HG03469 (cell line): Measurements from ENCODE around the gene SP7.
"Not testable (repeated sequence)": the region's sequence is repeated elsewhere in the genome, so short reads cannot be mapped to it uniquely, and the experiment has no call there.

ENCODE experiments used
- ATAC-seq: cut with Tn5 transposase; IDR thresholded peaks from one replicate; pipeline ENCODE4 v1.9.1; 2021; ENCODE audit warnings: mild to moderate bottlenecking, moderate library complexity, moderate number of reproducible peaks; ENCODE audit not compliant: unreplicated experiment

The SP7 gene

DNA sequence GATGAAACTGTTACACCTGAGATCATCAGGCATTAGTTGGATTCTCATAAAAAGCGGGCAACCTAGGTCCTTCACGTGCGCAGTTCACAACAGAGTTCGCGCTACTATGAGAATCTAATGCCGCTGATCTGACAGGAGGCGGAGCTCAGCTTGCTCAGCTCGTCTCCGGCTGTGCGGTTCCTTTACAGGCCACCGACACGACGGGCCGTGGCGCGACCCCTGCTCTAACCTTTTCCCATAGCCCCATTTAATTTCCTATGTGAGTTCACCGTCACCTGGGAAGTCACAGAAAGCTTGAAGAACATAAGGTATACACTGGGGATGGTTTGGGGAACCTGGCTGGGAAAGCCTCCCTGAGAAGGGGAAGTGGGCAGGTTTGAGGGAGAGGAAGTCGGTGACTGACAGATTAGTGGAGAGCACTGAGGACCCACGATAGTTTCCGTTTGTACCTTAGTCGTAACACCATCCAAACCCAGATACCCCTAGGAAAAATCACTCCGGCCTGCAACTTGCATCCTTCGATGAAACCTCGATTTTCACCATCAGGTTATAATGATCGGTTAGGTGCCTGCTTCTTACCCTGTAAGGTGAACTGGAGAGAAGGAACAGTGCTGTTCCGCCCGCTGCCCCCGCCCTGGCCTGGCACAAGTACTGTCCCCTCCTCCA lies 11.9 kb downstream of the SP7 start:
- ATAC-seq = no peak

DNA sequence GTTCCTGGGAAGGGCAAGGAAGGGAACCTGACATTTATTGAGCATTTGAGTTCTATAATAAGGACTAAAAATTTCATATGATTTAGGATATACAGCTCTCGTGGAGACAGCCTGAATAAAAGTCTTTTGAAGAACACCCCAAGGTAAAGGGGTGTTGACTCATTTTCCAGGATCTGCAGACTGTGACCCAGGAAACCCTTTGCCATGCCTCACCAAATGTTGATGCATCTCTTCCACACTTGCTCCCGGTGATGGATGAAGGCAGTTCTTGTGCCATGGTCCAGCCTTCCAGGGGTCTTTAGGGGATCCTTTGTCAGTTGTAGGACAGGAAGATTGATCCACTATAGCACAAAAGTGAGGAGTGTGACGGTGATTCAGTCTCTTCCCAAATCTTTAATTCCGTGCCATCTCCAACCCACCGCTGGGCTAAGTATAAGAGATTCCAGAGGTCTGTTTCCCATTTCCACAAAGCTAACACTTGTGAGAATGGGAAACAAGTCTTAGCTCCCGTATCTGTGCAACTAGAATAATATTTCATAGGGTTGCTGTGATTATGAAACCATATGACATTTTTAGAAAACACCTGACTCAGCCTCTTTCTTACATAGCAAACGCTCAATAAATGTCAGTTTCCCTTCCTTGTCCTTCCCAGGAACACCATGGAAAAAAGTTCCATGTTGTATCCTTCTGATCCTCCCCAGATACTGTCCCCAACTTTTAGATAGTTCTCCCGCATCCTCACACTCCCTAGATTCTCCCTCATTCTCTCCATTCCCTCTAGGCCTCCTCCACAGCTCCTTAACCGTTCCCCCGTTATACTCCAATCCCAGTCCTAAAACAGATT lies 15.6 kb downstream of the SP7 start:
- no peak for ATAC-seq

DNA sequence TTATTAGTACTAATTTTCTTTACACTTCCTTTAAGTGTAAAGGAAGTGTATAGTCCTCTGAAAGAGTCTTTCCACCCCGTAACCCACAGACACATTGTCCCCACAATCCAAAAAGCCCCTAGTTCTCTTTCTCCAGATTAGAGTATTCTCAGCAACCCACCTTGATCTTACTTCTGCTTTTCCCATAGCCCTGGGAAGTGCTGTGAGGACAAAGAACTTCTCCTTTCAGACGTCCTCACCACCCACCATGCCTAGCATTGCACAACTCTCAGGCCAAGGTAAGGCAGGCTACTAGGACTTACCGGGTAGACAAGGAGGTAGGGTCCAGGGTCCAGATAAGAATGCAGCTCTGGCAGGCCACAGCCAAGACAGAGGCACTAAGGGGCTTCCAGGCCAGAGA lies 22.2 kb downstream of the SP7 start:
- ATAC-seq = no peak

DNA sequence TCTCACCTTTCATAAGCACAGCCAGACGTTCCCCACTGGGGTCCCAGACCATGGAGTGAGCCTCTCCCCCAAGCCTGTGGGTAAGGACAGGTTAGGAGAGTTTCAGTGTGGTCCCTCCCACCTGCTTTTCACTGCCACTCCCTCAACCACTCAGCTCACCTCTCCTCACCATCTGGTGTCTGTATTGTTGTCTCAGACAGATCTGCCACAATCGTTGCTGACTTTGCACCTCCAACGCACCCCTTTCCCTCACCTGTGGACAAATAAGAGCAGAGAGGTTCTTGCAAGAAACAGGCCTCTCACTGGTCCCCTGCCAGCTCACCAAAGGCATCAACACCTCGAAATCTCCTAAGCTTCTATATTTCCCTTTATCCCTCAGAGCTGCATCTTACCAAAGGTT lies 27.9 kb downstream of the SP7 start:
- ATAC-seq = no peak

DNA sequence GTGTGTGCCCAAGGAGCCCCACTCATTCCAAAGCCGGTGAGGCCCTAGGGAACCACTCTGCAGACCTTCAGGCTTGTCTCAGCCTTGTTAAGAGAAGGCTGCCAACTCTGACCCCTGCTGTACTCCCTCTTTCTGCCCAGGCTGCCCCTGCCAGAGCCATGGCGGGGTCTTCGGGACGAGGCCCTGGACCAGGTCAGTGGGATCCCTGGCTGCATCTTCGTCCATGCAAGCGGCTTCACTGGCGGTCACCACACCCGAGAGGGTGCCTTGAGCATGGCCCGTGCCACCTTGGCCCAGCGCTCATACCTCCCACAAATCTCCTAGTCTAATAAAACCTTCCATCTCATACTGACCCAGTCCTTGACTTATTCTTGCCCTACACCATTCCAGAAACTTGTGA lies 29.3 kb downstream of the SP7 start:
- no peak for ATAC-seq

DNA sequence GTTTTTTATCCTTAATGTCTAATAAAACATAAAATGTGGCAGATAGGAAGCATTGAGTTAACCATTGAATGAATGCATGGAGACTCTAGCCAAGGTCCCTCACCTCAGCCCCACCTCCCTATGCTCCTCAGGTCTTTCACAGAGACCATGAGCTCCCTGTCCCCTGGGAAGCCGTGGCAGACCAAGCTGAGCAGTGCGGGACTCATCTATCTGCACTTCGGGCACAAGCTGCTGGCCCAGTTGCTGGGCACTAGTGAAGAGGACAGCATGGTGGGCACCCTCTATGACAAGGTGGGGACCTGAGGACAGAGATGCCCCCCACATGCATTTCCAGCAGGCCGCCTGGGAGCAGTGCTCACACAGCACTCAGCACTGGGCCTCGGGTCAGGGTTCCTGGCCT lies 33.3 kb downstream of the SP7 start:
- ATAC-seq = no peak

DNA sequence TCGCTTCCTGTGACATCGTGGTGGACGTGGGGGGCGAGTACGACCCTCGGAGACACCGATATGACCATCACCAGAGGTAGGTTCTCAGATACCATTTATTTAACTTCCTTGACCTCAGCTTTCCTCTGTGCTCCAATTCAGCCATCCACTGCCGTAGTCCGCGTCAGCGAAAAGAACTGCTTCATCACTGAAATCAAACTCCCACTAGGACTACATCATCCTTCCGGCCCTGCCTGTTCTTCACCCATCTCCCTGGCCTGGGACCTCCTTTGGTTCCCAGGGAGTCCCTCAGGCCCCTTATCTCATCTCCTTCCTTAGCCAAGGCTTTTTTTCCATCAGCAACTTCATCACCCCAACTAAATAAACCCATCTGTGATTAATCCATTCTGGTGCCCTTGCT lies 36.0 kb downstream of the SP7 start:
- ATAC-seq = no peak

DNA sequence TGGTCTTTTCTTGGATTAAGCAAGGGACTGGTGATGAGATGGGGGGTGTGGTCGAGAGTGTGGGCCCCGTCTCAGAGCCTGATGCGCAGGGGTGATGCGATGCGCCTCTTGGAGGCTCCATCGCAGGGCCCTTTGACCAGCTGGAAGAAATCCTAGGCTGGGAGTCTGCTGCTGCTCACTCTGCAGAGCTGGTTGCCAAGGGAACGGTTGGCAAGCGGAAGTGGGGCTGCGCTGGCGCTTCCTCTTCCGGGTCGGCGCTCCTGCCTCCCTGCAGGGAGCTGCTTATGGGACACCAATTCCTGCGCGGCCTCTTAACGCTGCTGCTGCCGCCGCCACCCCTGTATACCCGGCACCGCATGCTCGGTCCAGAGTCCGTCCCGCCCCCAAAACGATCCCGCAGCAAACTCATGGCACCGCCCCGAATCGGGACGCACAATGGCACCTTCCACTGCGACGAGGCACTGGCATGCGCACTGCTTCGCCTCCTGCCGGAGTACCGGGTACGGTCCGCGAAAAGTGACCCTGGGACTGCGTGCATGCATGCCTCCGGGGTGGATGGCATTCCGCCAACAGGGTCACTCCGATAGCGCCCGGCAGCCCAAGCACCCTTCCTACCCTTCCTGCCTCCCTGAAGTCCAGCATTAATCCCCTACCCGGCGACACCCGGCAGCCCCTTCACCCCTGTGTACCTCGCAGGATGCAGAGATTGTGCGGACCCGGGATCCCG lies 36.5 kb downstream of the SP7 start, which contains the start of gene MYG1:
MYG1 (plus strand) TSS at position 242 of the 727 bp plus-strand sequence; CDS start at position 285, 43 bp downstream.
- peak; percentile 43 for ATAC-seq

DNA sequence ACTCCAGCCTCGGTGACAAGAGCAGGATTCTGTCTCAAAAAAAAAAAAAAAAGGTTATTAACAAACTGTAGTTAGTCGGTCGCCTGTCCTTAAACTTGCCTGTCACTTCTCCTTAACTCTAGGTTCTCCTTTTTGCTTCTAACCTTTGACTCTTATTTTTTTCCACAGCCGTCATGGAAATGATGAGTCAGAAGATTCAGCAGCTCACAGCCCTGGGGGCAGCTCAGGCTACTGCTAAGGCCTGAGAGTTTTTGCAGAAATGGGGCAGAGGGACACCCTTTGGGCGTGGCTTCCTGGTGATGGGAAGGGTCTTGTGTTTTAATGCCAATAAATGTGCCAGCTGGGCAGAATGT lies 37.1 kb downstream of the SP7 start:
- ATAC-seq = no peak

DNA sequence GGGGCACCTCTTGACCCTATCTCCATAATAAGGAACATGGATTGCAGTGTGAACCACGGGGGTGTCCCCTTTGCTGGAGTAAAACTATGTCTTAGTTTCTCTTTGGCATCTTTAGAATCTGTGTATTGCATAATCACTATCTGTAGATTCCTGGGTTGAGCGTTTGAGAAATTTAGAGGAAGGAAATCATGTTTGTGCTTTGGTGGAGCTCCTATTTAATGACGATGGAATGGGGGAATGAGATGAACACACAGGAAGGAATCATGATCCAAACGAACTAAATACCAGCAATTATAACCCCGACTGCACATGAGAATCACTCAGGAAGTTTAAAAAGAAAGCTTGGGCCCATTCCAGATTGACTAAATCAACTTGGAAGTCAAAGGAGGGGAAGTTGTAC lies 38.0 kb downstream of the SP7 start:
- no peak for ATAC-seq

DNA sequence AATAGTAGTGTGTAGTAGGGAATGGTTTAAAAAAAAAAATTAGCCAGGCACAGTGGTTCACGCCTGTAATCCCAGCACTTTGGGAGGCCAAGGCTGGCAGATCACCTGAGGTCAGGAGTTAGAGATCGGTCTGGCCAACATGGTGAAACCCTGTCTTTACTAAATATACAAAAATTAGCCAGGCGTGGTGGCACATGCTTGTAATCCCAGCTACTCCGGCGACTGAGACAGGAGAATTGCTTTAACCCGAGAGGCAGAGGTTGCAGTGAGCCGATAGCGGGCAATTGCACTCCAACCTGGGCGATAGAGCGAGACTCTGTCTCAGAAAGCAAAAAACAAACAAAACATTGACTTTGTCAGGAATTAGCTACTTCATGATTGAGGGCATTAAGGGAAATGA lies 39.0 kb downstream of the SP7 start:
- not testable (repeated sequence) for ATAC-seq

DNA sequence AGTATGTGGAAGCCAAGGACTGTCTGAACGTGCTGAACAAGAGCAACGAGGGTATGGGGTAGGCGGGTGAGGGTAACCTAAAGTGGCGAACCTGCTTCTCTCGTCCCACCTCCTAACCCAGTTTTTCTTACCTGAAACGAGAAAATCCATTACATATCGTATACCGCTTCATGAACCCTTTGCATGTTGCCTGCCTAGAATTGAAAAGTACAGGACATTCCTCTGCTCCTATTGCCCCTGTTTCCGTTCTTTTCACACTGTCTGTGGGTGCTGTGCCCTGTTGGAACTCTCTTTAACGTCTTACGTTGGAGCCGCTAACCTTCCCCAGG lies 40.3 kb downstream of the SP7 start:
- no peak for ATAC-seq

DNA sequence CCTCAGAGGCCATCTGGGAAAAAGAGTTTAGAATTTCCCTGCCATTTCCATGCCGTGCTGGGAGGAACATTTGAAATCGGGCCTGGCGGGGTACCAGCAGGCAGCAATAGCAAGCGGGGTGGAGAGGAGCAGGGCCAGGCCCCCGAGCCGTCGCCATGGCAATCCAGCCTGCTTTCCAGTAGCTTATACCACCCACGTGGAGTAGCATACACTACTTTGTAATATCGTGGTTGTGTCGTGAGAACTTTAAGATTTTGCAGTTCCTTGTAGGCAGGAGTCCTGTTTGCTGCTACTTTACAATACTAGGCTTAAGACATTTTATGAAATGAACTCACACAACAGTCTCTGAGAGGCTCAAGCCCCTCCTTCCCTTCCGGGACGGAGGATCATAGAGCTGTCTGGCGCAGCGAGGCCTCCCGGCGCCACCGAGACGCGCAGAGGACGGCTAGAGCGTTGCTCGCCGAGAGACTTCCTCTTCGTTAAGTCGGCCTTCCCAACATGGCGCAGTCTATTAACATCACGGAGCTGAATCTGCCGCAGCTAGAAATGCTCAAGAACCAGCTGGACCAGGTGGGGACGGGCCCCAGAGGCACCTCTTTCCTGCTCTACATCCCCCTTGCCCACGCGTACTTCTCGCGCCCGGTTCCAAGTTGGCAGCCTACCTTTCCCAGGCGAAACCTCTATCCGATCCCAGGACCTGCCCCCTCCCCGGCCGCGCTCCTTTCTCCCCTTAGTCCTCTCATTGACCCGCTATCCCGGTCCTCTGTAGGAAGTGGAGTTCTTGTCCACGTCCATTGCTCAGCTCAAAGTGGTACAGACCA lies 40.9 kb downstream of the SP7 start, which contains the start of gene PFDN5:
PFDN5 (plus strand) TSS at position 473 of the 821 bp plus-strand sequence; CDS start at position 499, 26 bp downstream.
- ATAC-seq = peak; percentile 66

DNA sequence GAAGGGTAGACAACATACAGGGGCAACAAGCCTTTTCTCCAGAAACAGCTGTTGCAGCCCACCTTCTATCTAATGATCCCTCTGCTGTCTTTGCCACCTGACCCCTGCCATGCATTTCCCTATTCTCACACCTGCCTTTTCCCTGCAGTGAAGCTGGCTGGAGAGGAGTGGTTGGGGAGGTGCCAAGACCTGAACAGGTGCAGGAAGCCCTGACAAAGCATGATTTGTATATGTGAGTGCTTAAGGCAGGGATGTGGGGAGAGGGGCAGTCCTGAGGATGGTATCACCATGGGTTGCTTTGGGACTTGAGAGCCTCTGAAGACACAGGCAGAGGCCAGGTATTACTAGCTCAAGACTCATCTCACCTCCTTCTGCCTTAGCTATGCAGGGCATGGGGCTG lies 43.7 kb downstream of the SP7 start:
- no peak for ATAC-seq

DNA sequence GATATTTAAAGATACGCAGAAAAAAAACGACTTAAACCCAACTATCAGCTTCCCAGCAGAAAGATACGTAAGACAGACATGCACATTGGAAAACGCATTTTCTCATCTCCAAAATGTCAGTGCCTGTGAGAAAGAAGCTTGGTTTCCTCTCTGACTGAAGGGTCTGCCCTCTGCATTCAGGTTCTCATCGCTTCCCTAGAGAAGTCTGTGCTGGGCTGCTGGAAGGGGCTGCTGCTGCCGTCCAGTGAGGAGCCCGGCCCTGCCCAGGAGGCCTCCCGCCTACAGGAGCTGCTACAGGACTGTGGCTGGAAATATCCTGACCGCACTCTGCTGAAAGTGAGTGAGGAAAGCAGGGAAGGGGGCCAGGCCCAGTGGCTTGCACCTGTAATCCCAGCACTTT lies 45.5 kb downstream of the SP7 start:
- ATAC-seq = no peak

DNA sequence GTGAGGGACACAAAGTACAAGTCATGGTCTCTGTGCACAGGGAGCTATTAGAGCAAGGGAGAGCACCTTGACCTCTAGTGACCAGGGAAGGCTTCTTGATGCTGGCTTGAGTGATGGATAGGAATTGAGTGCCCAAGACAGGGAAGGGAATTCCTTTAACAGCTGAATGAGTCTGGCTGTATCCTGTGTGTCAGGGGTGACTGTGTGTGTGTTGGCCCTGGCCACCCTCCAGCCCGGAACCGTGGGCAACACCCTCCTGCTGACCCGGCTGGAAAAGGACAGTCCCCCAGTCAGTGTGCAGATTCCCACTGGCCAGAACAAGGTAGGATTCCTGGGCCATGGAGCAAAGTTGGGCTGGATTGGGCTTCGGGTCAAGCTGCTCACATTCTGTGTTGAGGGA lies 46.3 kb downstream of the SP7 start:
- no peak for ATAC-seq

DNA sequence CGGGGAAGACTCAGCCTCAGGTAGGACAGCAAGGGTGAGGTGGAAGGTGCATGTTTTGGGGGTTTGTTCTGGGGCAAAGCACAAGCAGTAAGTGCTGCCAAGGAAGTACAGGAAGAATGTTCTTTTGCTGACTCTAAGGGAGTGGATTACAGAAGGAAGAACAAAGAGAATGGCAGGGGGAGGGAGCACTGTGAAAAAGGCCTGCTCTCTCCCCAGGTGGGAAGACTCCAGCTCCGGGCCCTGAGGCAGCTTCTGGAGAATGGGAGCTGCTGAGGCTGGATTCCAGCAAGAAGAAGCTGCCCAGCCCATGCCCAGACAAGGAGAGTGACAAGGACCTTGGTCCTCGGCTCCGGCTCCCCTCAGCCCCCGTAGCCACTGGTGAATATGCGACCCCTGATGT lies 47.8 kb downstream of the SP7 start:
- ATAC-seq = no peak

DNA sequence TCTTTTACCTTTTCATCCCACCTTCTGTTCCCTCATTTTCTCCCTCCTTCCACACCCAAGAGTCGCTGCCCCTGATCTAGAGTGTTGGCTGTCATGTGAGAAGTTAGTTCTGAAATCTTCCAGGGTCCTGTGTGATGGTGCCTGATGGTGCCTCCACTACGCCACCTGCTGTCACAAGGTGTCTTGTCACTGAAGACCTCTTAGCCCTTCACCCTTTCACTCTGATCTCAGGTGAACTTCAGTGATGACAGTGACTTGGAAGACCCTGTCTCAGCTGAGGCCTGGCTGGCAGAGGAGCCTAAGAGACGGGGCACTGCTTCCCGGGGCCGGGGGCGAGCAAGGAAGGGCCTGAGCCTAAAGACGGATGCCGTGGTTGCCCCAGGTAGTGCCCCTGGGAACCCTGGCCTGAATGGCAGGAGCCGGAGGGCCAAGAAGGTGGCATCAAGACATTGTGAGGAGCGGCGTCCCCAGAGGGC lies 48.4 kb downstream of the SP7 start:
- no peak for ATAC-seq

DNA sequence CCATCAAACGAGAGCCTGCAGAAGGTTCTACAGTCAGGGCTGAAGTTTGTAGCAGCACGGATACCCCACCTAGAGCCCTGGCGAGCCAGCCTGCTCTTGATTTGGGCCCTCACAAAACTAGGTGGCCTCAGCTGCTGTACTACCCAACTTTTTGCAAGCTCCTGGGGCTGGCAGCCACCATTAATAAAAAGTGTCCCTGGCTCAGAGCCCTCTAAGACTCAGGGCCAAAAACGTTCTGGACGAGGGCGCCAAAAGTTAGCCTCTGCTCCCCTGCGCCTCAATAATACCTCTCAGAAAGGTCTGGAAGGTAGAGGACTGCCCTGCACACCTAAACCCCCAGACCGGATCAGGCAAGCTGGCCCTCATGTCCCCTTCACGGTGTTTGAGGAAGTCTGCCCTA lies 49.7 kb downstream of the SP7 start:
- ATAC-seq = no peak

DNA sequence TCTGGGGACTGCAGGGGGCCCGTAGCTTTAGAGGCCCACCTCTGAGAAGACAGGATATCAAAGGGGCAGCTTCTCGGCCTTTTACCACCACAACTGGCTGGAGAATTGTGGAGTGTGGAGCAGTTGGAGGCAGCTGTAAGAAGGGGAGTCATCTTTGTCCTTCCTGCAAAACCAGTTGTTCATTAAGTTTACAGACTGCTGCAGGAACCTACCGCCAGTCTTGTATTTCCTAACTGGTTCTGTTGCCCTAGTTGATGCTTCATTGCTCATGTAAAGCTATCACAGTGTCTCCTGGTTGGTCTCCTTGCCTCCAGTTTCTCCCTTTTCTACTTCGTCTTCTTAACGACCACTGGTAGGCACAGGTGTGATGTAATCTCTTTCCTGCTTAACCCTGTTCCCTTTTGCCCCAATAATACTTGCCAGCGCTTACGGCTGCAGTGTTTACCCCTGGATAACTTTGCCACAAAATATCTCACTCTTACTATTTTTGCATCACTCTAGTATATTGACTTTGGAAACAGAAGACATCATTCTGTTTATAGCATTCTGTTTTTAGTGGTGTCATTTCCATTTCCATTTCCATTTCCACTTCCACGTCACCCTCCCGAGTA lies 56.2 kb downstream of the SP7 start:
- ATAC-seq = no peak
